A549 (cell line): ENCODE data around the gene SPPL2C. TPM values are rescaled to one million over a fixed set of nuclear protein-coding genes. Genes with fewer than 3 reads are reported as not detected.

Experiments
- ATAC-seq, 2 experiments: fragments of 200-7000 bp in 1 of 2; fragments of >200 bp in 1 of 2; cut with Nextera tagmentation in 1 of 2; cut with Tn5 transposase in 1 of 2; 3 replicates each; pipeline versions ENCODE4 v1.8.0 to v1.9.1; 2018 to 2020; ENCODE audit warnings: mild to moderate bottlenecking in 1 of 2, moderate library complexity in 1 of 2
- CTCF ChIA-PET: fragments of 300-600 bp; sonication (Branson Sonifier 250); formaldehyde crosslinking; extraction: SDS; loops from one replicate; lab custom pipeline; 2021; ENCODE audit warnings: antibody characterized with exemption, inconsistent platforms; lab: Yijun Ruan, JAX
- POLR2A ChIA-PET: fragments of 350-600 bp; formaldehyde crosslinking; extraction: SDS; loops from one replicate; lab custom pipeline; 2021; ENCODE audit warnings: antibody characterized with exemption, inconsistent platforms; lab: Yijun Ruan, JAX
- DNase-seq, 2 experiments: peaks; one replicate each; pipeline versions ENCODE4 v3.0.0 to v3.0.0-alpha.2; 2011 to 2016; ENCODE audit warnings: low read depth in 1 of 2, low spot score in 1 of 2
- FAIRE-seq: peaks from 2 replicates; lab custom pipeline; 2011; peaks lifted over from hg19 to GRCh38; lab: Jason Lieb, UNC
- H3K27ac ChIP-seq, 2 experiments: fragments of >200 bp; sonication (Bioruptor Twin); formaldehyde crosslinking; 3 replicates each; pipeline ENCODE4 v1.5.1; 2016 to 2017
- H3K4me1 ChIP-seq: fragments of >200 bp; sonication (Bioruptor Twin); formaldehyde crosslinking; 3 replicates; pipeline ENCODE4 v1.6.1; 2016
- H3K4me2 ChIP-seq: fragments of >200 bp; sonication (Bioruptor Twin); formaldehyde crosslinking; 3 replicates; pipeline ENCODE4 v1.6.1; 2016
- H3K4me3 ChIP-seq: fragments of >200 bp; sonication (Bioruptor Twin); formaldehyde crosslinking; 3 replicates; pipeline ENCODE4 v1.5.1; 2016
- H3K9me3 ChIP-seq: fragments of >200 bp; sonication (Bioruptor Twin); formaldehyde crosslinking; 3 replicates; pipeline ENCODE4 v1.6.1; 2016
- CBX2 ChIP-seq: fragments of 200-600 bp; sonication (generic); IDR thresholded peaks from 2 replicates; pipeline ENCODE4 v1.6.1; 2016; ENCODE audit warnings: low read depth, mild to moderate bottlenecking, borderline replicate concordance
- CTCF ChIP-seq: fragments of >200 bp; sonication (Bioruptor Twin); formaldehyde crosslinking; IDR thresholded peaks from 3 replicates; pipeline ENCODE4 v1.5.1; 2016
- E2F6 ChIP-seq: IDR thresholded peaks from 2 replicates; pipeline ENCODE4 v1.6.1; 2012; ENCODE audit warnings: low read depth, borderline replicate concordance
- EHMT2 ChIP-seq: fragments of 200-600 bp; sonication (generic); IDR thresholded peaks from 2 replicates; pipeline ENCODE4 v1.6.1; 2016; ENCODE audit warnings: antibody characterized with exemption, low read depth, mild to moderate bottlenecking, moderate library complexity
- EP300 ChIP-seq, 2 experiments: fragments of >200 bp; sonication (Bioruptor Twin); formaldehyde crosslinking; IDR thresholded peaks; 2 replicates in 1 of 2; 3 replicates in 1 of 2; pipeline ENCODE4 v1.6.1; 2016 to 2017
- ESRRA ChIP-seq: fragments of 150-350 bp; IDR thresholded peaks from 2 replicates; pipeline ENCODE4 v1.6.1; 2014; ENCODE audit warnings: mild to moderate bottlenecking, low read length, borderline replicate concordance
- FOSL2 ChIP-seq, 2 experiments: fragments of 450-650 bp in 1 of 2; fragments of >200 bp in 1 of 2; sonication (Bioruptor Twin) in 1 of 2; formaldehyde crosslinking; IDR thresholded peaks; 2 replicates each; pipeline versions ENCODE4 v1.5.0 to v1.6.1; 2016 to 2020; ENCODE audit warnings: mild to moderate bottlenecking in 1 of 2, moderate library complexity in 1 of 2
- FOXS1 ChIP-seq: fragments of 250-450 bp; sonication (Bioruptor Pico); IDR thresholded peaks from 2 replicates; pipeline ENCODE4 v1.5.0; 2020; ENCODE audit warnings: mild to moderate bottlenecking, moderate library complexity
- HMGXB4 ChIP-seq: fragments of 250-450 bp; sonication (Bioruptor Pico); IDR thresholded peaks from 2 replicates; pipeline ENCODE4 v1.5.0; 2021; ENCODE audit warnings: mild to moderate bottlenecking, moderate library complexity, borderline replicate concordance
- KDM5A ChIP-seq: fragments of 200-600 bp; sonication (generic); IDR thresholded peaks from 2 replicates; pipeline ENCODE4 v1.6.1; 2016; ENCODE audit warnings: antibody characterized with exemption, mild to moderate bottlenecking
- MAFK ChIP-seq: fragments of 450-650 bp; IDR thresholded peaks from 2 replicates; pipeline ENCODE4 v1.6.1; 2014; ENCODE audit not compliant: partially characterized antibody
- MAX ChIP-seq: IDR thresholded peaks from 2 replicates; pipeline ENCODE4 v1.6.1; 2012
- MAZ ChIP-seq: fragments of 150-350 bp; IDR thresholded peaks from 2 replicates; pipeline ENCODE4 v1.6.1; 2014; ENCODE audit warnings: antibody characterized with exemption, low read depth, low read length, borderline replicate concordance
- PBX3 ChIP-seq: IDR thresholded peaks from 2 replicates; pipeline ENCODE4 v1.6.1; 2012
- PHF8 ChIP-seq: fragments of 200-600 bp; sonication (generic); IDR thresholded peaks from 2 replicates; pipeline ENCODE4 v1.6.1; 2016; ENCODE audit warnings: low read depth, mild to moderate bottlenecking, antibody characterized with exemption, moderate library complexity, borderline replicate concordance
- POLR2A ChIP-seq: IDR thresholded peaks from 2 replicates; pipeline ENCODE4 v1.6.1; 2012; ENCODE audit warnings: mild to moderate bottlenecking, low read length
- RCOR1 ChIP-seq: fragments of 150-350 bp; IDR thresholded peaks from 2 replicates; pipeline ENCODE4 v1.6.1; 2014; ENCODE audit warnings: antibody characterized with exemption, low read length, low read depth
- REST ChIP-seq: fragments of 200-600 bp; sonication (generic); IDR thresholded peaks from 2 replicates; pipeline ENCODE4 v1.6.1; 2016; ENCODE audit warnings: antibody characterized with exemption, mild to moderate bottlenecking, moderate library complexity
- RFX5 ChIP-seq: fragments of 450-650 bp; IDR thresholded peaks from 2 replicates; pipeline ENCODE4 v1.7.1; 2014; ENCODE audit warnings: antibody characterized with exemption, mild to moderate bottlenecking, moderate library complexity
- TFCP2L1 ChIP-seq: fragments of 250-450 bp; sonication (Bioruptor Pico); IDR thresholded peaks from 2 replicates; pipeline ENCODE4 v1.5.0; 2021; ENCODE audit warnings: mild to moderate bottlenecking
- USF2 ChIP-seq: fragments of 450-650 bp; IDR thresholded peaks from 2 replicates; pipeline ENCODE4 v1.6.1; 2014; ENCODE audit warnings: antibody characterized with exemption
- ZC3H11A ChIP-seq: fragments of 450-650 bp; IDR thresholded peaks from 2 replicates; pipeline ENCODE4 v1.6.1; 2014; ENCODE audit warnings: antibody characterized with exemption, mild to moderate bottlenecking
- ZSCAN20 ChIP-seq: fragments of 250-450 bp; sonication (Bioruptor Pico); IDR thresholded peaks from 2 replicates; pipeline ENCODE4 v1.8.0; 2022; ENCODE audit warnings: mild to moderate bottlenecking, moderate library complexity
- WGBS: methylation state at CpG from one replicate; pipeline ENCODE4 v1.1.6; 2017; ENCODE audit errors: missing lambda C conversion rate; 5-methylcytosine and 5-hydroxymethylcytosine counted together
- polyA plus RNA-seq, 4 experiments: library from polyadenylated mRNA; depleted of rRNA in 3 of 4; stranded (reverse); fragments of >200 nt; fragmentation: RNase III in 1 of 4; extraction: RNeasy Plus Mini Kit Qiagen cat#74134 plus additional on column Dnase treatment in 1 of 4; gene quantifications; 2 replicates in 3 of 4; 3 replicates in 1 of 4; pipeline ENCODE4 v1.2.3, GENCODE V29; 2011 to 2017

The SPPL2C gene
- polyA plus RNA-seq, 2 of the 4 experiments (the other 2 are of a cell fraction): not detected

- CTCF ChIA-PET: interaction anchor here (0.6 to 14.4 kb wide), 12 partner anchors 15 to 210 kb away, joined by 3 to 225 read pairs (median 6); partner anchors contain the start of gene MAPT
- no peak overlapping the region for H3K4me3 ChIP-seq
- 0 out of 3 replicates have a peak, but pooled peaks cover 2% of the 10 kb centered on the region for H3K4me1 ChIP-seq
- no peak overlapping the region for H3K27ac ChIP-seq
- H3K9me3 ChIP-seq: no peaks in the 10 kb centered on the region
- POLR2A ChIA-PET: no interaction called here
- DNase-seq (no peak), FAIRE-seq (no peak), ATAC-seq (no peak)
- WGBS: 70% methylated on average over 7 of the region's 7 CpGs
- TF ChIP-seq MAFK (no peak), EP300 (IDR thresholded peaks at IDR 0.05) (no peak), FOSL2 (IDR thresholded peaks at IDR 0.05) (no peak), FOSL2 (CRISPR knock-in tag; IDR thresholded peaks at IDR 0.05) (no peak), PHF8 (no peak), USF2 (no peak), POLR2A (no peak), CBX2 (no peak), ZSCAN20 (CRISPR knock-in tag) (no peak), RFX5 (no peak), PBX3 (no peak), TFCP2L1 (CRISPR knock-in tag) (no peak)
- no peak overlapping the region for H3K4me2 ChIP-seq
Measured at GRCh38 chr17:45849536-45849990, 4.9 kb downstream of the SPPL2C start.

GRCh38 chr17:45850011-45850410 lies 5.3 kb downstream of the SPPL2C start:
- POLR2A ChIA-PET: no interaction called here
- FAIRE-seq: no peak
- ATAC-seq: no peak
- Histone ChIP-seq H3K27ac (no peak overlapping the region), H3K4me2 (no peak overlapping the region), H3K9me3 (no peaks in the 10 kb centered on the region), H3K4me1 (0 out of 3 replicates have a peak, but pooled peaks cover 2% of the 10 kb centered on the region), H3K4me3 (no peak overlapping the region)
- no peak for DNase-seq
- CTCF ChIA-PET: interaction anchor here (0.6 to 14.4 kb wide), 12 partner anchors 15 to 211 kb away, joined by 3 to 225 read pairs (median 6); partner anchors contain the start of gene MAPT
- TF ChIP-seq ZC3H11A (no peak), CBX2 (no peak), E2F6 (no peak), EP300 (IDR thresholded peaks at IDR 0.05) (no peak), MAX (no peak), REST (no peak), ESRRA (no peak), CTCF (no peak), FOXS1 (no peak), EHMT2 (no peak), KDM5A (no peak), RCOR1 (no peak), RFX5 (no peak), MAZ (no peak), HMGXB4 (no peak), ZSCAN20 (CRISPR knock-in tag) (no peak), PBX3 (no peak)
- 63% methylated on average over 4 of the region's 4 CpGs for WGBS
